Measurements from ENCODE around the gene SPC24.
"Not testable (repeated sequence)": the region's sequence is repeated elsewhere in the genome, so short reads cannot be mapped to it uniquely, and the experiment has no call there.

The SPC24 gene

GRCh38 chr19:11127905-11128304, 27.7 kb downstream of the SPC24 start:
- no peak for DNase-seq (ENCODE audit: low read depth)

DNA sequence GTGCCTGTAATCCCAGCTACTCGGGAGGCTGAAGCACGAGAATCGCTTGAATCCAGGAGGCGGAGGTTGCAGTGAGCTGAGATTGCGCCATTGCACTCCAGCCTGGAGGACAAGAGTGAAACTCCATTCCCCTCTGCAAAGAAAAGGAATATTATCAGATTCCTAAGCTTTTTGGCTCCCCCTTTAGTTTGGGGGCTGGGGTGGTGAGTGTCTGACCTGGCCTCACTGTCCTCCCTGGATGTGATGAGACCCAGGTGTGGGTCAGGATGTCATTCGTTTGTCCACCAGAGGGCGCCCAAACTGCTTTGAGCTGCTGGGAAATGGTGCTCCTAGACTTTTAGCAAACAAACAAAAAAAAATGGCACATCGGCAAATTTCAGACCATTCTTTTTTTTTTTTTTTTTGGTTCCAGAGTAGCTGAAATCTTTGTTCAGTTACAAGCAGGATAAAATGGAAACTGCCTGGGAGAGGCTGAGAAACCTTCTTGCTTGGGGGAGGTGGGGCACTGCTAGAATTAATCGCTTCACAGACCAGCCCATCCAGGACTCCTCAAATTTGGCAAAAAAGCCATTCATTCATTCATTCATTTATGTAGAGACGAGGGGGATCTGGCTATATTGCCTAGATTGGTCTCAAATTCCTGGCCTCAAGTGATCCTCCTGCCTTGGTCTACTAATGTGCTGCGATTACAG, 29.4 kb downstream of the SPC24 start:
- no peak for DNase-seq (ENCODE audit: low read depth)

GRCh38 chr19:11124157-11124556, 31.4 kb downstream of the SPC24 start:
- not testable (repeated sequence) for DNase-seq (ENCODE audit: low read depth)

DNA sequence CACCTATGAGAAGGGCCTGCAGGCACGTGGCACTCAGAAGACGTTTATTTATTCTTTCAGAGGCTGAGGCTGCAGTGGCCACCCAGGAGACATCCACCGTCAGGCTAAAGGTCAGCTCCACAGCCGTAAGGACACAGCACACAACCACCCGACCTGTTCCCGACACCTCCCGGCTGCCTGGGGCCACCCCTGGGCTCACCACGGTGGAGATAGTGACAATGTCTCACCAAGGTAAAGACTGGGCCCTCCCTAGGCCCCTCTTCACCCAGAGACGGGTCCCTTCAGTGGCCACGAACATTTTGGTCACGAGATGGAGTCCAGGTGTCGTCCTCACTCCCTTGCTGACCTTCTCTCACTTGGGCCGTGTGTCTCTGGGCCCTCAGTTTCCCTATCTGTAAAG, 32.5 kb downstream of the SPC24 start:
- DNase-seq (ENCODE audit: low read depth): no peak

GRCh38 chr19:11121963-11122362, 33.6 kb downstream of the SPC24 start:
- DNase-seq (ENCODE audit: low read depth): not testable (repeated sequence)

GRCh38 chr19:11116507-11116906, 39.1 kb downstream of the SPC24 start:
- no peak for DNase-seq (ENCODE audit: low read depth)

DNA sequence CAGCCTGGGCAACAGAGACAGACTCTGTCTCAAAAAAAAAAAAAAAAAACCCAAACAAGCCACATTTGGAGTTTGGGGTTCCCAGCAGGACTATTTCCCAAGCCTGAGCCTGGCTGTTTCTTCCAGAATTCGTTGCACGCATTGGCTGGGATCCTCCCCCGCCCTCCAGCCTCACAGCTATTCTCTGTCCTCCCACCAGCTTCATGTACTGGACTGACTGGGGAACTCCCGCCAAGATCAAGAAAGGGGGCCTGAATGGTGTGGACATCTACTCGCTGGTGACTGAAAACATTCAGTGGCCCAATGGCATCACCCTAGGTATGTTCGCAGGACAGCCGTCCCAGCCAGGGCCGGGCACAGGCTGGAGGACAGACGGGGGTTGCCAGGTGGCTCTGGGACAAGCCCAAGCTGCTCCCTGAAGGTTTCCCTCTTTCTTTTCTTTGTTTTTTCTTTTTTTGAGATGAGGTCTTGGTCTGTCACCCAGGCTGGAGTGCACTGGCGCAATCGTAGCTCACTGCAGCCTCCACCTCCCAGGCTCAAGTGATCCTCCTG, 39.6 kb downstream of the SPC24 start:
- no peak for DNase-seq (ENCODE audit: low read depth)

- no peak for DNase-seq (ENCODE audit: low read depth)
Measured at GRCh38 chr19:11115042-11115441, 40.5 kb downstream of the SPC24 start.

DNA sequence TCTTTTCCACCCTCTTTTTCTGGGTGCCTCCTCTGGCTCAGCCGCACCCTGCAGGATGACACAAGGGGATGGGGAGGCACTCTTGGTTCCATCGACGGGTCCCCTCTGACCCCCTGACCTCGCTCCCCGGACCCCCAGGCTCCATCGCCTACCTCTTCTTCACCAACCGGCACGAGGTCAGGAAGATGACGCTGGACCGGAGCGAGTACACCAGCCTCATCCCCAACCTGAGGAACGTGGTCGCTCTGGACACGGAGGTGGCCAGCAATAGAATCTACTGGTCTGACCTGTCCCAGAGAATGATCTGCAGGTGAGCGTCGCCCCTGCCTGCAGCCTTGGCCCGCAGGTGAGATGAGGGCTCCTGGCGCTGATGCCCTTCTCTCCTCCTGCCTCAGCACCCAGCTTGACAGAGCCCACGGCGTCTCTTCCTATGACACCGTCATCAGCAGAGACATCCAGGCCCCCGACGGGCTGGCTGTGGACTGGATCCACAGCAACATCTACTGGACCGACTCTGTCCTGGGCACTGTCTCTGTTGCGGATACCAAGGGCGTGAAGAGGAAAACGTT, 42.4 kb downstream of the SPC24 start:
- no peak for DNase-seq (ENCODE audit: low read depth)

- no peak for DNase-seq (ENCODE audit: low read depth)
Measured at GRCh38 chr19:11111771-11112144, 43.8 kb downstream of the SPC24 start.

DNA sequence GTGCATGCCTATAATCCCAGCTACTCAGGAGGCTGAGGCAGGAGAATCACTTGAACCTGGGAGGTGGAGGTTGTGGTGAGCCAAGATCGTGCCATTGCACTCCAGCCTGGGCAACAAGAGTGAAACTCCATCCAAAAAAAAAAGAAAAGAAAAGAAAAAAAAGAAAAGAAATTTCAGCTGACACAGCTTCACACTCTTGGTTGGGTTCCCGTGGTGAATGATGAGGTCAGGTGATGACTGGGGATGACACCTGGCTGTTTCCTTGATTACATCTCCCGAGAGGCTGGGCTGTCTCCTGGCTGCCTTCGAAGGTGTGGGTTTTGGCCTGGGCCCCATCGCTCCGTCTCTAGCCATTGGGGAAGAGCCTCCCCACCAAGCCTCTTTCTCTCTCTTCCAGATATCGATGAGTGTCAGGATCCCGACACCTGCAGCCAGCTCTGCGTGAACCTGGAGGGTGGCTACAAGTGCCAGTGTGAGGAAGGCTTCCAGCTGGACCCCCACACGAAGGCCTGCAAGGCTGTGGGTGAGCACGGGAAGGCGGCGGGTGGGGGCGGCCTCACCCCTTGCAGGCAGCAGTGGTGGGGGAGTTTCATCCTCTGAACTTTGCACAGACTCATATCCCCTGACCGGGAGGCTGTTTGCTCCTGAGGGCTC, 44.3 kb downstream of the SPC24 start:
- DNase-seq (ENCODE audit: low read depth): no peak

- no peak for DNase-seq (ENCODE audit: low read depth)
Measured at GRCh38 chr19:11108746-11109145, 46.8 kb downstream of the SPC24 start.

- no peak for DNase-seq (ENCODE audit: low read depth)
Measured at GRCh38 chr19:11106477-11106876, 49.1 kb downstream of the SPC24 start.

DNA sequence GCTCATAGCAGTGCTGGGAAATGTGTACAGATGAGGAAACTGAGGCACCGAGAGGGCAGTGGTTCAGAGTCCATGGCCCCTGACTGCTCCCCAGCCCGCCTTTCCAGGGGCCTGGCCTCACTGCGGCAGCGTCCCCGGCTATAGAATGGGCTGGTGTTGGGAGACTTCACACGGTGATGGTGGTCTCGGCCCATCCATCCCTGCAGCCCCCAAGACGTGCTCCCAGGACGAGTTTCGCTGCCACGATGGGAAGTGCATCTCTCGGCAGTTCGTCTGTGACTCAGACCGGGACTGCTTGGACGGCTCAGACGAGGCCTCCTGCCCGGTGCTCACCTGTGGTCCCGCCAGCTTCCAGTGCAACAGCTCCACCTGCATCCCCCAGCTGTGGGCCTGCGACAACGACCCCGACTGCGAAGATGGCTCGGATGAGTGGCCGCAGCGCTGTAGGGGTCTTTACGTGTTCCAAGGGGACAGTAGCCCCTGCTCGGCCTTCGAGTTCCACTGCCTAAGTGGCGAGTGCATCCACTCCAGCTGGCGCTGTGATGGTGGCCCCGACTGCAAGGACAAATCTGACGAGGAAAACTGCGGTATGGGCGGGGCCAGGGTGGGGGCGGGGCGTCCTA, 50.5 kb downstream of the SPC24 start:
- DNase-seq (ENCODE audit: low read depth): no peak

DNA sequence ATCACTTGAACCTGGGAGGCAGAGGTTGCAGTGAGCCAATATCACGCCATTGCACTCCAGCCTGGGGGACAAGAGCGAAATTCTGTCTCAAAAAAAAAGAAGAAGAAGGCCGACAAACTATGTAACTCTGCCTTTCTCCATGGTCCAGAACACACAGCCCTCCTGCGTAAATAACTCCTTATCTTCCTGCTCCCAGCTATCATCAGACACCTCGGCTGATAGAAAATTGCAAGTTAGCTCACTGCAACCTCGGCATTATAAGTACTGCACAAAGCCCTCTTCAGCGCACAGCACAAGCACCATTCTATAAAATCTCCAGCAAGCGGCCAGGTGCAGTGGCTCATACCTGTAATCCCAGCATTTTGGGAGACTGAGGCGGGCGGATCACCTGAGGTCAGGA, 51.9 kb downstream of the SPC24 start:
- not testable (repeated sequence) for DNase-seq (ENCODE audit: low read depth)

- no peak for DNase-seq (ENCODE audit: low read depth)
Measured at GRCh38 chr19:11102944-11103343, 52.6 kb downstream of the SPC24 start.

GRCh38 chr19:11101057-11101456, 54.5 kb downstream of the SPC24 start:
- DNase-seq (ENCODE audit: low read depth): no peak

- DNase-seq (ENCODE audit: low read depth): no peak
Measured at GRCh38 chr19:11100049-11100448, 55.5 kb downstream of the SPC24 start.

DNA sequence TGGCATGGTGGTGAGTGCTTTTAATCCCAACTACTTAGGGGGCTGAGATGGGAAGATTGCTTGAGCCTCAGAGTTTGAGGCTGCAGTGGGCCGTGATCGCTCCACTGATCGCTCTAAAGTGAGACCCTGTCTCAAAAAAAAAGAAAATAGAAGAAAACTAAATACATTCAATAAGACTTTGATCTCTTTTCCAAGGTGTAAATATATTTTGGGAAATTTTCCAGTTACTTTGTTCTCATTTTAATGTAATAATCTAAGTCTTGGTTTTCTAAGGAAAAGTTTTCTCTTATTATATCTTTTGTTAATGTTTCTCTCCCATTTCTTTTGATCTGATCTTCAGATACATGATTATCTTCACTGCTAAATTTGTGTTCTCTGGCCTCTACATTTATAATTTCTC, 56.7 kb downstream of the SPC24 start:
- DNase-seq (ENCODE audit: low read depth): no peak

DNA sequence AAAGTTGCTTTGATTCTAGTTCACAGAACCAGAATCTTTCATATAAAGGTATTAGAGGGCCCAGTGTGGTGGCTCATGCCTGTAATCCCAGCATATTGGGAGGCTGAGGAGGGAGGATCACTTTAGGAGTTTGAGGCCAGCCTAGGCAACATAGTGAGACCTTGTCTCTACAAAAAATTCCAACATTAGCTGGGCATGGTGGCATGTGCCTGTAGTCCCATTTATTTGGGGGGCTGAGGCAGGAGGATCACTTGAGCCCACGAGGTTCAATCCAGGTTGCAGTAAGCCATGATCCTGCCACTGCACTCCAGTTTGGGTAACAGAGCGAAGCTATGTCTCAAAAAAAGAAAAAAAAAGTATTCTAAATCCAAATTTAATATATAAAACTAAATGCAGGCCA, 57.3 kb downstream of the SPC24 start:
- DNase-seq (ENCODE audit: low read depth): no peak

GRCh38 chr19:11097367-11097766, 58.2 kb downstream of the SPC24 start:
- not testable (repeated sequence) for DNase-seq (ENCODE audit: low read depth)

DNA sequence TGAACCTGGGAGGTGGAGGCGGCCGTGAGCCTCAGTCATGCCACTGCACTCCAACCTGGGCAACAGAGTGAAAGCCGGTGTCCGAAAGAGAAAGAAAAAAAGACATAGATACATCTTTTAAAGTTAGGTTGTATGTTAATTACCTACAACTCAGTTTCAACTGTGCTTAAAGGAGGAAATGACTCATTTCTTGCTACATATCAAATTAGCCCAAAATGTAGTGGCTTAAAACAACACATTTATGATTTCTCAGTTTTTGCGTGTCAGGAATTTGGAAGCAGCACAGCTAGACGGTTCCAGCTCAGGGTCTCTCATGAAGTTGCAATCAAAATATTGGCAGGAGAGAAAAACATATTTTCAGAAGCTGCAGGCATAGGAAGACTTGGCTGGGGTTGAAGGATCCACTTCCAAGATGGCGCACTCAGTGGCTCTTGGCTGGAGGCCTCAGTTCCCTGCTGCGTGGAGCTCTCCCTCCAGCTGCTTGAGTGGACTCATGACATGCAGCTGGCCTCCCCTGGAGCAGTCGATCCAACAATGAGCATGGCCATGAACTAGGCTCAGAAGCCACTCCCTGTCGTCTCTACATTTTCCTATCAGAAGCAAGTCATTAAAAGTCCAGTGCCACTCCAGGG, 59.3 kb downstream of the SPC24 start:
- peak; percentile 81 for DNase-seq (ENCODE audit: low read depth)

All from fibroblast of the conjunctiva (primary cell).